DND-41 (cell line): ENCODE results near the gene STAM2.

Source experiments
- CTCF ChIP-seq: IDR thresholded peaks from 2 replicates; pipeline ENCODE4 v1.5.1; 2012; ENCODE audit warnings: borderline replicate concordance, low read length, moderate library complexity, mild to moderate bottlenecking; ENCODE audit not compliant: poor library complexity, severe bottlenecking; ENCODE audit errors: extremely low read depth
- EZH2 ChIP-seq: IDR thresholded peaks from 3 replicates; pipeline ENCODE4 v1.6.1; 2012; ENCODE audit warnings: borderline replicate concordance, low read depth, mild to moderate bottlenecking, moderate library complexity, low read length, inconsistent platforms; ENCODE audit not compliant: severe bottlenecking

GRCh38 chr2:152162141-152162540 lies 13.4 kb downstream of the STAM2 start:
- no peak for TF ChIP-seq CTCF
- TF ChIP-seq EZH2 = no peak
